Endothelial cell (in vitro differentiated cells): ENCODE measurements around the gene DOK6. TPM values are rescaled to one million over a fixed set of nuclear protein-coding genes. Genes with fewer than 3 reads are reported as not detected.

ENCODE experiments used
- DNase-seq: peaks from one replicate; pipeline ENCODE4 v3.0.0; 2021; ENCODE audit warnings: low spot score
- H3K27ac Mint-ChIP-seq: one replicate; pipeline ENCODE4 v1.8.0; 2021; ENCODE audit warnings: mixed read lengths, inconsistent platforms; ENCODE audit not compliant: unreplicated experiment
- H3K27me3 Mint-ChIP-seq: one replicate; pipeline ENCODE4 v1.8.0; 2021; ENCODE audit warnings: mild to moderate bottlenecking, moderate library complexity, mixed read lengths, inconsistent platforms; ENCODE audit not compliant: unreplicated experiment
- H3K36me3 Mint-ChIP-seq: one replicate; pipeline ENCODE4 v1.8.0; 2021; ENCODE audit warnings: mild to moderate bottlenecking, low read depth, mixed read lengths, inconsistent platforms; ENCODE audit not compliant: unreplicated experiment
- H3K4me1 Mint-ChIP-seq: one replicate; pipeline ENCODE4 v1.8.0; 2021; ENCODE audit warnings: mild to moderate bottlenecking, mixed read lengths, inconsistent platforms; ENCODE audit not compliant: unreplicated experiment
- H3K4me3 Mint-ChIP-seq: one replicate; pipeline ENCODE4 v1.8.0; 2021; ENCODE audit warnings: mild to moderate bottlenecking, mixed read lengths, inconsistent platforms; ENCODE audit not compliant: unreplicated experiment
- H3K9me3 Mint-ChIP-seq: one replicate; pipeline ENCODE4 v1.8.0; 2021; ENCODE audit warnings: mixed read lengths, inconsistent platforms; ENCODE audit not compliant: unreplicated experiment
- CTCF ChIP-seq: fragments of 200-600 bp; sonication (generic); IDR thresholded peaks from one replicate; pipeline ENCODE4 v1.5.0; 2021; ENCODE audit warnings: antibody characterized with exemption; ENCODE audit not compliant: unreplicated experiment
- total RNA-seq: library from RNA; stranded (reverse); fragmentation: NEBNext Ultra II Directional; extraction: Animal tissue kit (Norgen Biotek cat#: 25700); gene quantifications from one replicate; pipeline ENCODE4 v1.2.1, GENCODE V29; 2021; ENCODE audit not compliant: unreplicated experiment

Gene DOK6
- total RNA-seq, 1 donor from 2014 or later, result 2.2 TPM

- peaks cover 18% of the 10 kb centered on the region for H3K4me1 Mint-ChIP-seq
- peaks cover 1% of the 10 kb centered on the region for H3K27me3 Mint-ChIP-seq
- DNase-seq, result no peak
- H3K9me3 Mint-ChIP-seq, result no peaks in the 10 kb centered on the region
- H3K36me3 Mint-ChIP-seq, result peaks cover 8% of the 10 kb centered on the region
- TF ChIP-seq CTCF, result no peak
- no peak overlapping the region for H3K27ac Mint-ChIP-seq
- H3K4me3 Mint-ChIP-seq, result no peak overlapping the region
These were observed 357.0 kb downstream of the DOK6 start for GRCh38 chr18:69757733-69758132.

GRCh38 chr18:69758458-69758857 lies 357.8 kb downstream of the DOK6 start:
- Mint-ChIP-seq H3K36me3 (peaks cover 8% of the 10 kb centered on the region), H3K9me3 (no peaks in the 10 kb centered on the region), H3K4me3 (no peak overlapping the region), H3K4me1 (peaks cover 15% of the 10 kb centered on the region), H3K27me3 (peaks cover 1% of the 10 kb centered on the region), H3K27ac (no peak overlapping the region)
- no peak for TF ChIP-seq CTCF
- no peak for DNase-seq

GRCh38 chr18:69759046-69759445 lies 358.4 kb downstream of the DOK6 start:
- TF ChIP-seq CTCF, result no peak
- H3K27me3 Mint-ChIP-seq, result peaks cover 1% of the 10 kb centered on the region
- no peaks in the 10 kb centered on the region for H3K9me3 Mint-ChIP-seq
- no peak overlapping the region for H3K27ac Mint-ChIP-seq
- H3K4me1 Mint-ChIP-seq, result peaks cover 14% of the 10 kb centered on the region
- H3K36me3 Mint-ChIP-seq, result peaks cover 8% of the 10 kb centered on the region
- H3K4me3 Mint-ChIP-seq, result no peak overlapping the region
- no peak for DNase-seq

- H3K27ac Mint-ChIP-seq, result no peak overlapping the region
- H3K36me3 Mint-ChIP-seq, result no peaks in the 10 kb centered on the region
- H3K27me3 Mint-ChIP-seq, result no peaks in the 10 kb centered on the region
- TF ChIP-seq CTCF, result no peak
- H3K4me3 Mint-ChIP-seq, result no peak overlapping the region
- peaks cover 7% of the 10 kb centered on the region for H3K4me1 Mint-ChIP-seq
- no peak for DNase-seq
- H3K9me3 Mint-ChIP-seq, result no peaks in the 10 kb centered on the region
These were observed 362.3 kb downstream of the DOK6 start for GRCh38 chr18:69763002-69763401.

- no peak overlapping the region for H3K27ac Mint-ChIP-seq
- no peaks in the 10 kb centered on the region for H3K27me3 Mint-ChIP-seq
- no peaks in the 10 kb centered on the region for H3K4me1 Mint-ChIP-seq
- no peaks in the 10 kb centered on the region for H3K36me3 Mint-ChIP-seq
- DNase-seq, result no peak
- H3K4me3 Mint-ChIP-seq, result no peak overlapping the region
- no peak for TF ChIP-seq CTCF
- no peaks in the 10 kb centered on the region for H3K9me3 Mint-ChIP-seq
These were observed 363.1 kb downstream of the DOK6 start for GRCh38 chr18:69763821-69764220.
